ENCODE measurements around the gene KRT86. TPM values are rescaled to one million over a fixed set of nuclear protein-coding genes. Genes with fewer than 3 reads are reported as not detected.

Gene KRT86
- total RNA-seq, 1 donor from 2014 or later: 2.2 TPM

DNA sequence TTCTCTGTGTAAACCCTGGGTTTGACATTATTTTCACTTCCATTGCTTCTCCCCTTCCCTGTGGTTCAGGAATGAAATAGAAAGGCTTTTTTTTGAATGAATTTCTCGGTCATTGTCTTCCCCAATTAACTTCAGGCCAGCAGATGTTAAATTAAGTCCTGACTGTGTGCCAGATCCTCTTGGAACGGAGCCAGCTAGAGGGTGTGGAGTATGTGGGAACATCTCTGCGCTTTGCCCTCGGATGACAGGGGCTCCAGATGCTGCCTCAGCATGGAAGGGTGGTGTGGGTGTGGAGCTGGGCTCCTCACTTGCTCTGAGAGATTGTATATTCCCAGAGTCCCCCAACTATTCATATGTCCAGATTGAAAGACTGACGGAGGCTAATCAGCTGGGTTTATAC lies 79.8 kb downstream of the KRT86 start:
- DNase-seq (ENCODE audit: low read depth): no peak
- TF ChIP-seq, protein P1, sequence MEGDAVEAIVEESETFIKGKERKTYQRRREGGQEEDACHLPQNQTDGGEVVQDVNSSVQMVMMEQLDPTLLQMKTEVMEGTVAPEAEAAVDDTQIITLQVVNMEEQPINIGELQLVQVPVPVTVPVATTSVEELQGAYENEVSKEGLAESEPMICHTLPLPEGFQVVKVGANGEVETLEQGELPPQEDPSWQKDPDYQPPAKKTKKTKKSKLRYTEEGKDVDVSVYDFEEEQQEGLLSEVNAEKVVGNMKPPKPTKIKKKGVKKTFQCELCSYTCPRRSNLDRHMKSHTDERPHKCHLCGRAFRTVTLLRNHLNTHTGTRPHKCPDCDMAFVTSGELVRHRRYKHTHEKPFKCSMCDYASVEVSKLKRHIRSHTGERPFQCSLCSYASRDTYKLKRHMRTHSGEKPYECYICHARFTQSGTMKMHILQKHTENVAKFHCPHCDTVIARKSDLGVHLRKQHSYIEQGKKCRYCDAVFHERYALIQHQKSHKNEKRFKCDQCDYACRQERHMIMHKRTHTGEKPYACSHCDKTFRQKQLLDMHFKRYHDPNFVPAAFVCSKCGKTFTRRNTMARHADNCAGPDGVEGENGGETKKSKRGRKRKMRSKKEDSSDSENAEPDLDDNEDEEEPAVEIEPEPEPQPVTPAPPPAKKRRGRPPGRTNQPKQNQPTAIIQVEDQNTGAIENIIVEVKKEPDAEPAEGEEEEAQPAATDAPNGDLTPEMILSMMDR (conservative IDR thresholded peaks at IDR 0.05; ENCODE audit: low read depth, low read length): no peak
- H3K4me3 ChIP-seq (ENCODE audit: low read depth, low read length): no peak overlapping the region

- no peak overlapping the region for H3K4me3 ChIP-seq (ENCODE audit: low read depth, low read length)
- DNase-seq (ENCODE audit: low read depth): no peak
- TF ChIP-seq, protein P1 (conservative IDR thresholded peaks at IDR 0.05; ENCODE audit: low read depth, low read length): no peak
Measured at GRCh38 chr12:52355176-52355575, 80.7 kb downstream of the KRT86 start.

GRCh38 chr12:52356031-52356761 lies 81.8 kb downstream of the KRT86 start:
- DNase-seq (ENCODE audit: low read depth): no peak
- no peak overlapping the region for H3K4me3 ChIP-seq (ENCODE audit: low read depth, low read length)
- TF ChIP-seq, protein P1 (conservative IDR thresholded peaks at IDR 0.05; ENCODE audit: low read depth, low read length): no peak

DNA sequence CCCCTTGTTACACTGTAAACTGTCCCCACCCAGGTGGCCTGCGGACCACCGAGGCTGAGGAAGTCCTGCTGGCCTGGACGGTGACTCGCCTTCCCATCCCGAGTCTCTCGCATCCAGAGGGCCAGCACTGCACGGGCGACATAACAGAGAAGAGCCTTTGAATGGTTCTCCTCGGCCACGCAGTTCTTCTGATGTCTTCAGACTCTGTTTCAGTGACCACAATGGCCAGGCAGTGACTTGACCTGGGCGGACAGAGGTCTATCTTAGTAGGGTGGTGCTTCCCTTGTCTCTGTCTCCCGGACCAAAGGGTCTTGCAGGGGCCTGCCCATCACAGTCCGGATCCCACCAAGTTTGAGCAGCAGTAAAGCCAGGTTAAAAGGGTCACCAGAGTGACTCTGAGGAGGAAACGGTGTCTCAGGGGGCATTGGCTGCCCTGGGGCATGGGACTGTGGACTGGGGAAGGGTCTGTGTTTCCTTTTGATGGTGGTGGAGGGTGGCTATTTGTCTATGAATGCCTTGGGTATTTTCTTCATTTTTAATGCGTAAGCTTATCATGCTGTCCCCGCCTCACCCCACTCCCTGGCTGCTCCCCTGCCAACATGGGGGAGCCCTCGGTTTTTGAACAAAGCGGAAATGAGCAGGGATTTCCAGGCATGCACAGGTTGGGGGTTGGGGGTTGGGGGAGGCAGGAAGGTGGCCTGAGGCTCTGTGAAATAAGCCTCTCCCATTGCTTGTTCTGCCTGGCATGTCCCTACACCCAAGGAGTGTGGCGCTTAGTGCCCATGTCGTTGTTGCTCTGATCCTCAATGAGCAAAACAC lies 82.5 kb downstream of the KRT86 start:
- TF ChIP-seq, protein P1 (conservative IDR thresholded peaks at IDR 0.05; ENCODE audit: low read depth, low read length): no peak
- no peak for DNase-seq (ENCODE audit: low read depth)
- no peak overlapping the region for H3K4me3 ChIP-seq (ENCODE audit: low read depth, low read length)

Other genes starting within 250 kb of the KRT86 start
- gene NR4A1, start 223.2 kb upstream of the KRT86 start, total RNA-seq: 2.2 and 4.3 TPM in 2 replicates
- gene ATG101, start 204.7 kb upstream of the KRT86 start, total RNA-seq: 66.2 and 71.3 TPM in 2 replicates
- gene SMIM41, start 194.9 kb upstream of the KRT86 start, total RNA-seq: not detected in 2 replicates
- 18.0 and 32.1 TPM in 2 replicates for gene KRT80, start 82.6 kb upstream of the KRT86 start, total RNA-seq
- 495 and 768 TPM in 2 replicates for gene KRT7, start 41.4 kb upstream of the KRT86 start, total RNA-seq
- gene KRT81, start 16.9 kb downstream of the KRT86 start, total RNA-seq: 80.4 and 178 TPM in 2 replicates
- not detected in 2 replicates for gene KRT83, start 46.8 kb downstream of the KRT86 start, total RNA-seq
- not detected in 2 replicates for gene KRT85, start 92.8 kb downstream of the KRT86 start, total RNA-seq
- gene KRT84, start 111.0 kb downstream of the KRT86 start, total RNA-seq: not detected in 2 replicates
- not detected in 2 replicates for gene KRT82, start 131.7 kb downstream of the KRT86 start, total RNA-seq
- not detected in 2 replicates for gene KRT75, start 159.7 kb downstream of the KRT86 start, total RNA-seq
- not detected in 2 replicates for gene KRT6B, start 177.5 kb downstream of the KRT86 start, total RNA-seq
- not detected in 2 replicates for gene KRT6C, start 199.2 kb downstream of the KRT86 start, total RNA-seq
- gene KRT6A, start 218.6 kb downstream of the KRT86 start, total RNA-seq: 0.29 TPM in 1 of 2 replicates, not detected in the other
- gene KRT5, start 245.7 kb downstream of the KRT86 start, total RNA-seq: not detected in 2 replicates